Keratinocyte (primary cell): ENCODE measurements around the gene DPCD. TPM values are rescaled to one million over a fixed set of nuclear protein-coding genes. Genes with fewer than 3 reads are reported as not detected.

Experiments used
- DNase-seq: peaks from one replicate; pipeline ENCODE4 v3.0.0-alpha.2; 2011; ENCODE audit warnings: low read depth, missing footprints, low spot score
- FAIRE-seq: peaks from 2 replicates; lab custom pipeline; 2011; peaks lifted over from hg19 to GRCh38; lab: Jason Lieb, UNC
- H2AFZ ChIP-seq: 2 replicates; pipeline ENCODE4 v1.6.0; 2012; ENCODE audit warnings: low read length, control low read depth, inconsistent platforms; ENCODE audit not compliant: control insufficient read depth
- H3K27ac ChIP-seq: 2 replicates; pipeline ENCODE4 v1.5.1; 2011; ENCODE audit warnings: low read length; ENCODE audit not compliant: control insufficient read depth, insufficient read depth
- H3K27me3 ChIP-seq: 3 replicates; pipeline ENCODE4 v1.6.0; 2011; ENCODE audit warnings: low read length; ENCODE audit not compliant: control insufficient read depth, insufficient read depth; ENCODE audit errors: extremely low read depth
- H3K36me3 ChIP-seq, 2 experiments: 2 replicates in 1 of 2; 3 replicates in 1 of 2; pipeline ENCODE4 v1.5.1; 2011; ENCODE audit warnings: low read length in 2 of 2, mild to moderate bottlenecking in 1 of 2; ENCODE audit not compliant: control insufficient read depth in 2 of 2, insufficient read depth in 2 of 2; ENCODE audit errors: extremely low read depth in 1 of 2
- H3K4me1 ChIP-seq: 3 replicates; pipeline ENCODE4 v1.5.1; 2011; ENCODE audit warnings: low read length; ENCODE audit not compliant: control insufficient read depth, insufficient read depth; ENCODE audit errors: extremely low read depth
- H3K4me2 ChIP-seq: 3 replicates; pipeline ENCODE4 v1.6.0; 2011; ENCODE audit warnings: low read depth, low read length; ENCODE audit not compliant: control insufficient read depth, insufficient read depth; ENCODE audit errors: extremely low read depth
- H3K4me3 ChIP-seq, 3 experiments: fragments of 200-600 bp in 1 of 3; sonication (generic) in 1 of 3; 2 replicates in 2 of 3; 3 replicates in 1 of 3; pipeline ENCODE4 v1.5.1; 2011 to 2016; ENCODE audit warnings: low read length in 3 of 3, mild to moderate bottlenecking in 3 of 3, control low read depth in 2 of 3, inconsistent platforms in 1 of 3, low read depth in 1 of 3, mixed read lengths in 1 of 3, mixed run types in 1 of 3, moderate library complexity in 1 of 3; ENCODE audit not compliant: control insufficient read depth in 2 of 3, insufficient read depth in 2 of 3; ENCODE audit errors: extremely low read depth in 1 of 3
- H3K79me2 ChIP-seq: 2 replicates; pipeline ENCODE4 v1.6.0; 2012; ENCODE audit warnings: low read length; ENCODE audit not compliant: control insufficient read depth, insufficient read depth
- H3K9ac ChIP-seq: 3 replicates; pipeline ENCODE4 v1.6.0; 2011; ENCODE audit warnings: low read length; ENCODE audit not compliant: control insufficient read depth, insufficient read depth; ENCODE audit errors: extremely low read depth
- H3K9me1 ChIP-seq: 3 replicates; pipeline ENCODE4 v1.6.0; 2011; ENCODE audit warnings: low read length; ENCODE audit not compliant: control insufficient read depth, insufficient read depth; ENCODE audit errors: extremely low read depth
- H3K9me3 ChIP-seq: 2 replicates; pipeline ENCODE4 v1.5.1; 2012; ENCODE audit warnings: low read depth, low read length; ENCODE audit not compliant: control insufficient read depth
- H4K20me1 ChIP-seq: 3 replicates; pipeline ENCODE4 v1.6.0; 2011; ENCODE audit warnings: low read length; ENCODE audit not compliant: control insufficient read depth, insufficient read depth; ENCODE audit errors: extremely low read depth
- EZH2 ChIP-seq: IDR thresholded peaks from one replicate; pipeline ENCODE4 v1.6.1; 2012; ENCODE audit warnings: inconsistent platforms, mild to moderate bottlenecking, low read length, moderate library complexity
- dilution Hi-C: fragments of 300-500 bp; cut with MboI; formaldehyde crosslinking; loops from one replicate; pipeline ENCODE4 v1.7.0; 2020; ENCODE audit warnings: low sequenced_read_pairs; ENCODE audit not compliant: extremely low pct_ligation_motif_present
- polyA plus RNA-seq, 5 experiments: library from polyadenylated mRNA; depleted of rRNA in 3 of 5; stranded (reverse) in 3 of 5; stranded (forward) in 1 of 5; unstranded in 1 of 5; fragments of >200 nt; gene quantifications; 1 replicate in 1 of 5; 2 replicates in 3 of 5; 3 replicates in 1 of 5; pipeline versions ENCODE4 v1.2.1 to v1.2.3, GENCODE V29; 2011 to 2012; ENCODE audit warnings: missing spikeins in 2 of 5, low read depth in 1 of 5, low replicate concordance in 1 of 5
- TF ChIP-seq, protein P1 (sequence below), 3 experiments: IDR thresholded peaks in 1 of 3; conservative IDR thresholded peaks in 1 of 3; optimal IDR thresholded peaks in 1 of 3; 2 replicates in 2 of 3; 3 replicates in 1 of 3; pipeline versions ENCODE3 to v1.5.1; 2011; ENCODE audit warnings: low read length in 3 of 3, mild to moderate bottlenecking in 3 of 3, moderate library complexity in 2 of 3, control low read depth in 1 of 3, inconsistent platforms in 1 of 3; ENCODE audit not compliant: insufficient read depth in 2 of 3; ENCODE audit errors: extremely low read depth in 1 of 3

DPCD gene
- polyA plus RNA-seq, 1 donor (not counting 4 experiments of a cell fraction or from before 2014, with no cell fraction given), result 58.1 TPM

- Histone ChIP-seq H3K27ac (no peak overlapping the region), H3K4me3 (no peak overlapping the region), H3K9me1 (peaks cover 2% of the 10 kb centered on the region), H3K27me3 (no peaks in the 10 kb centered on the region), H3K4me1 (no peaks in the 10 kb centered on the region), H3K9me3 (no peaks in the 10 kb centered on the region), H3K36me3 (peaks cover 5 to 9% of the 10 kb centered on the region in 2 experiments), H3K4me2 (no peak overlapping the region), H4K20me1 (no peaks in the 10 kb centered on the region), H3K9ac (no peak overlapping the region), H3K79me2 (no peaks in the 10 kb centered on the region), H2AFZ (no peak overlapping the region)
- dilution Hi-C loops, result no loop called here
- DNase-seq, result no peak
- TF ChIP-seq, protein P1, sequence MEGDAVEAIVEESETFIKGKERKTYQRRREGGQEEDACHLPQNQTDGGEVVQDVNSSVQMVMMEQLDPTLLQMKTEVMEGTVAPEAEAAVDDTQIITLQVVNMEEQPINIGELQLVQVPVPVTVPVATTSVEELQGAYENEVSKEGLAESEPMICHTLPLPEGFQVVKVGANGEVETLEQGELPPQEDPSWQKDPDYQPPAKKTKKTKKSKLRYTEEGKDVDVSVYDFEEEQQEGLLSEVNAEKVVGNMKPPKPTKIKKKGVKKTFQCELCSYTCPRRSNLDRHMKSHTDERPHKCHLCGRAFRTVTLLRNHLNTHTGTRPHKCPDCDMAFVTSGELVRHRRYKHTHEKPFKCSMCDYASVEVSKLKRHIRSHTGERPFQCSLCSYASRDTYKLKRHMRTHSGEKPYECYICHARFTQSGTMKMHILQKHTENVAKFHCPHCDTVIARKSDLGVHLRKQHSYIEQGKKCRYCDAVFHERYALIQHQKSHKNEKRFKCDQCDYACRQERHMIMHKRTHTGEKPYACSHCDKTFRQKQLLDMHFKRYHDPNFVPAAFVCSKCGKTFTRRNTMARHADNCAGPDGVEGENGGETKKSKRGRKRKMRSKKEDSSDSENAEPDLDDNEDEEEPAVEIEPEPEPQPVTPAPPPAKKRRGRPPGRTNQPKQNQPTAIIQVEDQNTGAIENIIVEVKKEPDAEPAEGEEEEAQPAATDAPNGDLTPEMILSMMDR (optimal IDR thresholded peaks at IDR 0.05 in 1 of 3, IDR thresholded peaks at IDR 0.05 in 1 of 3, conservative IDR thresholded peaks at IDR 0.05 in 1 of 3; ENCODE audit: extremely low read depth in 1 of 3, insufficient read depth in 2 of 3, low read length in 3 of 3), result no peak
- TF ChIP-seq EZH2, result no peak
- FAIRE-seq, result no peak
These were observed 67.4 kb downstream of the DPCD start for GRCh38 chr10:101655570-101655969.

GRCh38 chr10:101656890-101657289, 68.8 kb downstream of the DPCD start:
- Histone ChIP-seq H3K9me3 (no peaks in the 10 kb centered on the region), H3K79me2 (no peaks in the 10 kb centered on the region), H4K20me1 (no peaks in the 10 kb centered on the region), H3K4me3 (no peak overlapping the region), H3K27ac (no peak overlapping the region), H3K27me3 (no peaks in the 10 kb centered on the region), H3K36me3 (peaks cover 7 to 9% of the 10 kb centered on the region in 2 experiments), H3K4me1 (no peaks in the 10 kb centered on the region), H2AFZ (no peak overlapping the region), H3K4me2 (no peak overlapping the region), H3K9ac (no peak overlapping the region), H3K9me1 (peaks cover 2% of the 10 kb centered on the region)
- dilution Hi-C loops, result no loop called here
- FAIRE-seq (no peak), DNase-seq (no peak)
- no peak for TF ChIP-seq EZH2
- TF ChIP-seq, protein P1 (optimal IDR thresholded peaks at IDR 0.05 in 1 of 3, IDR thresholded peaks at IDR 0.05 in 1 of 3, conservative IDR thresholded peaks at IDR 0.05 in 1 of 3; ENCODE audit: extremely low read depth in 1 of 3, insufficient read depth in 2 of 3, low read length in 3 of 3), result no peak
